HG03378 (cell line): ENCODE results near the gene TMEM131.

ENCODE experiments used
- ATAC-seq: cut with Tn5 transposase; IDR thresholded peaks from one replicate; pipeline ENCODE4 v1.9.1; 2021; ENCODE audit warnings: mild to moderate bottlenecking, moderate library complexity; ENCODE audit not compliant: unreplicated experiment

Gene TMEM131

DNA sequence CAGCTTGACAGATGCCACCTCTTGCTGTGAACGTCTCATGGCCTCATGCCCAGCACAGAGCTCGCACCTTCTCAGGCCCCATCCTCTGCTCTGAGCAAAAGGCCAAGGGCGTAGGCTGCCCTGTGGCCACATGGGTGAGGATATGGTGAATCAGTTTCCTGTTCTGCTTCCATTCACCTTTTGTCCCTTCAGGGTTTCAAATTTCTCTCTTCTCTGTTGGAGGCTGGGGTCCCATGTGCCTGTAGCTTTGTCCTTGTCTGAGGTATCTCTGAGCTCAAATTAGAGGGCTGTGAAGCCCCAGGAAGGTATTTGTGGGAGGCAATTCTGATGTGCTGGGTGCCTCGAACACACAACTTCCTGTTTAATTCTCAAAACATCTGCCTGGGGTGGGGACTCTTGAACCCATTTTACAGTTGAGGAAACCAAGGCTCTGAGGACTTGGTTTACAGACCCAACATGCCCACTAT lies 253.3 kb downstream of the TMEM131 start:
- ATAC-seq, result no peak

DNA sequence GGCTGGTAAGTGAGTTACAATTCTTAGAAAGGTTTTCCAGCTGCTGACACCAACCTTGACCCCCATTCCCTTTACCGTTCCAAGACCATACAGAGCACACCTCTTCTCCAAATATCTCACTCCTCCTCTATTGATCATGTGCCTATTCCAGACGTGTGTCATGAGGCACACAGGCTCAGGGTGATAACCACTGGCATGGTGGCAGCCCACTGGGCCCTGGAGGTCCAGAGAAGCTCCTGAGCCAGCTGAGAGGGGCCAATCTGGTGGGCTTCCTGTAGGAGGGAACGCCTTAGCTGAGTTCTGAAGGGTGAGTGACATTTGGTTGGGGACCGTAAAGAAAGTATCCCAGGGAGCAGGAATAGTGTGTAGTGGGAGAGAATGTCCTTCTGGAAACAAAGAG lies 254.1 kb downstream of the TMEM131 start:
- no peak for ATAC-seq

DNA sequence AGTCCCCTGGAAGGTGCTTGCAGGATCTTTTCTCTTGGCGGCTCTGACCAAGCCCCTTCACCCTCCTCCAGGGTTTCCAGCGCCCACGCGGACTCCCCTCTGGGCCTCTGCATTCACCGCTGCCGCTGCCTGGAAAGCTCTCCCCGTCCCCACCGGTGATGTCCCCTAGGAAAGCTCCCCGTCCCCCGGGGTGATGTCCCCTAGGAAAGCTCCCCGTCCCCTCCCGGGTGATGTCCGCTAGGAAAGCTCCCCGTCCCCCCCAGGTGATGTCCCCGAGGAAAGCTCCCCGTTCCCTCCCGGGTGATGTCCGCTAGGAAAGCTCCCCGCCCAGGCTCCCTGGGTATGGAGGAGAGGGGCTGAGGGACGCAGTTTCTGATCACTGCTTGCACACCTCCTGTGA lies 254.5 kb downstream of the TMEM131 start:
- no peak for ATAC-seq

DNA sequence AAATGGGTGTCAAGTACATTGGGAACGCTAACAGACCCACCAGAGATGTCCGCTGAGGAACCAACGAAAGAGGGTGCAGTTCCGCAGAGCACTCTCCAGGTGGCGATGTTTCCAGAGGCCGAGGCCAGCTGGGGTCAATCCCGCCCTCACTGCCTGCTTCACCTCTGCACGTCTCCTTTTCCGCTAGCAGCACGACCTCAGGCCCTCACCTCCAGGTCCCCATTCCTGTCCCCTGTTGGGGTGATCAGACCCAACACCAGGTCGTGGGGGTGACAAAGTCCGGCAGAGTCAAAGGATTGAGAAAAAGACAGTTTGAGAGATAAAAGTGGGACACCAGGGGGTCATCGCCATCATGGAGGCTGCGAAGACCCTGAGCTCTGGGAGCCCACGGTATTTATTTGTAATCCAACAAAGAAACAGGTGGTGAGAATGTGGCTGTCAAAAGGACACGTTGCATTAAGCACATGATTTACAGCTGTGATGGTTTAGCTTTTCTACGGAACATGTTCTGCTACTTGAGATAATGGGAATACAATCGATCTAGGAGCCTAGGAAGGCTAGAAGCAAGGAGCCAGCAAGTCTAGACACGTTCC lies 255.1 kb downstream of the TMEM131 start:
- no peak for ATAC-seq

DNA sequence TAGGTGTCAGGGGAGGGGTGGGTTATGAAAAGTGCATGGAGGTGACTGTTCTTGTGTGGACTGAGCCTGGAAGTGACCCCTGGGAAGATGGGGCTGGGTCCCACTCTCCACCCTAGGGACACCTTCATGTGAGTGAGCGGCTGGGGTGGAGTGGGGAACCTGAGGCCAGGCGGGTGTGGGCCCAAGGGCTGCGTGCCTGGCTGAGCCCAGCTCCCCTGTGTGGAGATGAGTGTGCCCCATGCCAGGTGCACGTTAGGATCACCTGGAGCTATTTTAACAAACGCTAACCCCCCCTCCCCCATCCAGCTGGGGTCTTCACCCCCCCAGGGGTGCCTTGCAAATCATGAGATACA lies 255.9 kb downstream of the TMEM131 start:
- ATAC-seq, result no peak

DNA sequence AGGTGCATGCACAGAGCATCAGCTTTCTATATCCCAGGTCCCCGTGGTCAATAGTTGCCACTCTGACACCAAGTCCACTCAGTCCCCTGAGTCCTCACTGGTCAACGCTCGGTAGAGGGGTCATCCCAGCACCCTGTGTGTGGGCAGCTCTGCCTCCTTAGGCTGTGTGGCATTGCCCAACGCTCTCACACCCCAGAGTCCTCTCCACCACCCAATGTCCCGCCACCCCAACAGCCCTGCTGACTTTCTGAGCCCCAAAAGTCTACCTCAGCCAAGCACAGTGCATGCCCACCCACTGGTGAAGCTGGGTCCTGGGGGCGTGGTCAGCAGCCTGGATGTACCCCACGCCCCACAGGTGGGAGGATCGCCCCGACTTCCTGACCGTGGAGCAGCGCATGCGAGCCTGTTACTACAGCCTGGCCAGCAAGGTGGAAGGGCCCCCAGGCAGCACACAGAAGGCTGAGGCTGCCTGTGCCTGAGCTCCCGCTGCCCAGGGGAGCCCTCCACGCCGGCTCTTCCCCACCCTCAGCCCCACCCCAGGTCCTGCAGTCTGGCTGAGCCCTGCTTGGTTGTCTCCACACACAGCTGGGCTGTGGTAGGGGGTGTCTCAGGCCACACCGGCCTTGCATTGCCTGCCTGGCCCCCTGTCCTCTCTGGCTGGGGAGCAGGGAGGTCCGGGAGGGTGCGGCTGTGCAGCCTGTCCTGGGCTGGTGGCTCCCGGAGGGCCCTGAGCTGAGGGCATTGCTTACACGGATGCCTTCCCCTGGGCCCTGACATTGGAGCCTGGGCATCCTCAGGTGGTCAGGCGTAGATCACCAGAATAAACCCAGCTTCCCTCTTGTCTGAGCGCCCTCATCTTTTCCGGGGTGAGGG lies 256.5 kb downstream of the TMEM131 start:
- ATAC-seq, result no peak

DNA sequence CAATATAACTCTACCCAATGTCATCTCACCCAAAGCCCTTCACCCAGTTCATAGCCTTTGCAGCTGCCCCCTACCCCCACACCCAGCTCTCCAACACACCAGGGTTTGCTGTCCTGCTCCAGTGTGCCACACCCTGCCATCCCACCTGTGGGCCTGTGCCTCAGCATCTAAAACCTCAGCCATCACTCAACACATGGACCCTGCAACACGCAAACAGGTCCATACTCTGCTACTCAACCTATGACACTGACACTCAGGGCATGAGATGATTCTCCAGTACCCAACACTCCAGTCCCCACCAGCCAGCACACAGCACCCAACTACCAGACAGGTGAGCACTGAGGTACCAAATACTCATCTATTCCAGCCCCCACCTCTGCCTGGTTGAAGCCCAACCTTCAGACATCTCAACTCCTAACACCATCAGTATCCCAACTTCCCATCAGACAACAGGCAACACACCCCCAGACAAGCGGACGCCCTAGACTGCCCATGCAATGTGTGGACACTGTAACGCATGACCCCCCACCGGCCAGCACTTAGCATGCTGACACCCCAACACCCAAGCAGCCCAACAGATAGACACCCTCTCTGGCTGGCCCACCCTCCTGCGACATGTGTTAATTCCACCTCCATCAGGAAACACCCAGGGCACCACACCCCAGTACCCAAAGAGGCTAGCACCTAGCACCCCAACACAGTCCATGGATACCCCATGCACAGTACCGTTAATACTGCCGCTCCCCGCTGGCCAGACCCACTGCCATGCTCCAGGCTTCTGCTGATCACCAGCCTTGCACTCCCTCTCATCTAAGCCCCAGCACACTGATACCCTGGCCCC lies 257.3 kb downstream of the TMEM131 start:
- ATAC-seq, result no peak

DNA sequence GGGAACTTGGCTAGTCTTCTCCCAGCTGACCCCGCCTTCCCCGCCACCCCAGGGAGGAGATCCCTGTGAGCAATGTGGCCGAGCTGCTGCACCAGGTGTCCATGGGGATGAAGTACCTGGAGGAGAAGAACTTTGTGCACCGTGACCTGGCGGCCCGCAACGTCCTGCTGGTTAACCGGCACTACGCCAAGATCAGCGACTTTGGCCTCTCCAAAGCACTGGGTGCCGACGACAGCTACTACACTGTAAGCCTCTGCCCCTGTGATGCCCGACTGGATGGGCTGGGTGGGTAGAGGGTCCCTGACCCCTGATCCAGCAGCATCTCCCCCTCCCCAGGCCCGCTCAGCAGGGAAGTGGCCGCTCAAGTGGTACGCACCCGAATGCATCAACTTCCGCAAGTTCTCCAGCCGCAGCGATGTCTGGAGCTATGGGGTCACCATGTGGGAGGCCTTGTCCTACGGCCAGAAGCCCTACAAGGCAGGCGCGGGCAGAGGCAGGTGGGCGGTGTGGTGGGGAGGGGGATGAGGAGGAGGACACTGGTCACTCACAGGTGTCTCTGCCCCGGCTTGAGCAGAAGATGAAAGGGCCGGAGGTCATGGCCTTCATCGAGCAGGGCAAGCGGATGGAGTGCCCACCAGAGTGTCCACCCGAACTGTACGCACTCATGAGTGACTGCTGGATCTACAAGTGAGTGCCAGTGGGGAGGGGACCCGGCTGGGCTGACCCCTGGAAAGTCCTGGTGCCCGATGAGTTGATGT lies 258.1 kb downstream of the TMEM131 start:
- ATAC-seq, result no peak

DNA sequence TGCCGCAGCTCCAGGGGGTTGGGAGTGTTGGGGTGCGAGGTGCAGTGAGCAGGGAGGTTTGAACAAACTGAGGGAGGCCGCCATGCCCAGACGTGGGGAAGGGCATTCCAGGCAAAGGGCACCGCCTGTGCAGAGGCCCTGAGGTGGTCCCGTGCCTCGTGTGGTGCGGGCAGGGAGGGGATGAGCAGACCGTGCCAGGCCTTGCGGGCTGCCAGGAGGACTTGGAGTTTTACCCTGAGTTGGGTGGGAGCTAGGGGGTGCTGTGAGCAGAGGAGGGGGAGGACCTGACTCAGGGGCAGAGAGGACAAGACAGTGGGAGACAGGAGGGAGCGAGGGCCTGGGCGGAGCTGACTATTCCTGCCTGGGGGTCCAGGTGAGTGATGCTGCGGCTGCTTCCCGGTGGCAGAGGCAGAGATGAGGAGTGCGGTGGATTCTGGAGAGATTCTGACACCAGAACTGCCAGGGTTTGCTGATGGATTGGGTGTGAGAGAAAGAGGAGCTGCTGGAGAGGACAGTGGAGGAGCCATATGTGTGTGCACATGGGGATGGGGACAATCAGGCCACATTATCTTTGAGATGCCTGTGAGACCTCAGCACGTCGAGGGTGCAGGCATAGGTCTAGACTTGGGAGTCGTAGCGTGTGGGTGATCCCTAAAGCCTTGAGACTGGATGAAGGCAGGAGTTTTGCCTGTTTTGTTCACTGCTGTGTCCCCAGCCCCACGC lies 259.0 kb downstream of the TMEM131 start:
- no peak for ATAC-seq

DNA sequence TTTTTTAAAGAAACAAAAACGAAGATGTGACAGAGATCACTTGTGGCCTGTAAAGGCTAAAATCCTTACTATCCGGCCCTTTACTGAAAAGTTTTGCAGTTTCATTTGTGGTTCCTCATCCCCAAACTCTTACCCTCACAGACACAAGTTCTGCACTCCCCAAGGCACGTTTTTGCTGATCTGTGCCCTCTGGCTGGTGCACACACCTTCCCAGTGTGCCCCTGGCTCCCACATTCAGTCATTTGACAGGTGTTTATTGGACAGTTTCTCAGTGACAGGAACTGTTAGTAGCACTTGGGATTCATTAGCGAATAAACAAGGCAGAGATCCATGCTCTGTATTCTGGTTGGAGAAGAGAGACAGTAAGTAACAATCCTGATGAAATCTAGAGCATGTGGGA lies 259.6 kb downstream of the TMEM131 start:
- ATAC-seq, result no peak

DNA sequence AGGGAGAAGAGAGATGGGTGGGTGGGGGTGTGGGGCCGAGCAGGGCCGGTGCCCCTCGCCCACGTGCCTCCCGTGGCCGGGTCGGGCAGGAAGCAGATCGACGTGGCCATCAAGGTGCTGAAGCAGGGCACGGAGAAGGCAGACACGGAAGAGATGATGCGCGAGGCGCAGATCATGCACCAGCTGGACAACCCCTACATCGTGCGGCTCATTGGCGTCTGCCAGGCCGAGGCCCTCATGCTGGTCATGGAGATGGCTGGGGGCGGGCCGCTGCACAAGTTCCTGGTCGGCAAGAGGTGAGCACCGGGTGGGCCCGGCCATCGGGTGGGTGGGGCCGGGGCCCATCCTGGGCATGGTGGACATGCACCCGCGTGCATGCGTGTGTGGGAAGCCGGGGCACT lies 260.6 kb downstream of the TMEM131 start:
- no peak for ATAC-seq

DNA sequence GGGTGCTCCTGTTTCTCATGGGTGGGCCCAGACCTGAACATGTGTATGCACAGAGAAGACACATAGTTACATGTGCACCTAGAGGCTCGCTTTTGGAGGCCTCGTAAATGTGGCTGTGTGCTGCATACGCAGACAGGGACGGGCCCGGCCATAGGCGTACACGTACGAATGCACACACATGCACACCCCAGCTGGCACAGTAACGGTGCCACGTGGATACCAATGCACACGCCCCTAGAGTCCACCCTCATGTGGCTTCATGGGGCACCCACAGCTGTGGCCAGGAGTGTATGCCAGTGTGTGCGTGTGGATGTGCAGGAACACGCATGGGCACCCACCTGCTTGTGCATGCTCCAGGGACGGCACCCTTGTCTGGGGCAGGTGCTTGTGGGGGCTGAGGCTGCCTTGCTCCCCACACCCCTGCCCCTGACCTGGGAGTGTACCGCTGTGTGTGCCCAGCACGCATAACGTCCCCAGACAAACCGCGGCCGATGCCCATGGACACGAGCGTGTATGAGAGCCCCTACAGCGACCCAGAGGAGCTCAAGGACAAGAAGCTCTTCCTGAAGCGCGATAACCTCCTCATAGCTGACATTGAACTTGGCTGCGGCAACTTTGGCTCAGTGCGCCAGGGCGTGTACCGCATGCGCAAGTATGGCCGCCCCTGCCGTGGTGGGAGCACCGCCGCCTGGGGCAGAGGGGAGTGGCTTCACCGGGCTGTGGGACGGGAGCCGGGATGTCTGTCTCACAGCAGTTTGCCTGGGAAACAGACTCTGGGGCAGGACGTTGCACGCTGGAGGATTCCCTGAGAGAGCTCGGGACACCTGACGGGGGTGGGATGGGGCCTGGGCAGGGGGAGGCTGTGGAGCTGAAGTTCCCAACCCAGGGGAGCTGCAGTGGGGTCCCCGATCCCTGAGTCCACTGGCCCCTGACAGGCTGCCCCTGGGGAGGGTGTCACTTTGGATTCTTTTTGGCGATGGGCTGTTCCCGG lies 261.4 kb downstream of the TMEM131 start:
- no peak for ATAC-seq

DNA sequence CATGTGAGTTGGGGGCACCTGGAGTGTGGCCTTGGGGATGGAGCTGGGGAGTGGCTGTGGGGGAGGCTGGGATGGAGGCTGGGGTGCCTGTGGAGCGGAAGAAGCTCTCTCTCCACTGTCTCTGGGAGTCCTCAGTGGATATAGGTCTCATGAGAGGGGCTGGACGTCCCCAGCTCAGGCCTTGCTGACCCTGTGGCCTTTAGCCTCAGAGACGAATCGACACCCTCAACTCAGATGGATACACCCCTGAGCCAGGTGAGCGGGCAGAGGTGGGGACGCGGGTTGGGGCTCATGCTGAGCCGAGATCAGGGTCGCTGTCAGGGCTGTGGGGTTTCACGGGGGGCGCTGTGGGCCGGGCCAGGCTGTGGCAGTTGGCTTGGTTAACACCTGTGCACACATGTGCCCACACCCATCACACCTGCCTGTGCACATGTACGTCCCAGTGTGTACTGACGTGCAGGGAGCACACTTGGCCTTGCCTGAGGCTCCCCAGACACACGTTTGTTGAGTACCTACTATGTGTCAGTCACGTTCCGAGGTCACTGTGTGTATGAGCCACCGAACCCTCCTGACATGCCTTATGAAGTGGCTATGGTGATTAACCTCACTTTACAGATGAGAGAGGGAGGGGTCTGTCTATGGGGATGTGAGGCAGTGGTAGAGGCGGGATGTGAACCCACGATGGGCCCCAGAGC lies 262.3 kb downstream of the TMEM131 start:
- no peak for ATAC-seq

DNA sequence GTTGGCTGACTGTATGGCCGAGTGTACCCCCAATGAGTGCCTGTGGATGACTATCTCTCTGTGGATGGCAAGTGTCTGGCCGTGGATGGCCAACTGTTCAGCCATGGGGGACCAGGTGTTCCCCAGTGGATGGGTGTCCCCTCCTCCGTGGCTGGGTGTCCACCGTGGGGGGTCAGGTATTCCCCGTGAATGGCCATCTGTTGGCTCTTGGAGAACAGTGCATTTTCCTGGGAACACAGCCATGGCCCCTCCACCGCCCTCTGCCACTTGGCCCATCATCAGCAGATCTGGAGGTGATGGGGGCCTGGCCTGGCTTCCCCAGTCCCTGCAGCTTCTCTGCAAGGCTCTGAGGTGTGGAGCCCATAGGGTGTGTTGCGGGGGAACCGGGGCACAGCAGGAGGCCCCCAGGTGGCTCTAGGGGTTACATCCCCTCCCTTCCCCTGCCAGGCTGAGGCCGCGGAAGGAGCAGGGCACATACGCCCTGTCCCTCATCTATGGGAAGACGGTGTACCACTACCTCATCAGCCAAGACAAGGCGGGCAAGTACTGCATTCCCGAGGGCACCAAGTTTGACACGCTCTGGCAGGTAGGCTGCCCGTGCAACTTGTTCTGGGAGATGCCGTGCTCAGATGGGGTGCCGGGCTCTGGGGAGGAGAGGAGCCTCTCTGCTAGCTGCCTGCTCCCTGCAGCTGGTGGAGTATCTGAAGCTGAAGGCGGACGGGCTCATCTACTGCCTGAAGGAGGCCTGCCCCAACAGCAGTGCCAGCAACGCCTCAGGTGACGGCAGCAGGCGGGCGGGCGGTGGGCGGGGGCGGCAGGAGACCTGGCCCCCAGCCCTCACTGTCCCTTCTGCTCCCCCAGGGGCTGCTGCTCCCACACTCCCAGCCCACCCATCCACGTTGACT lies 263.1 kb downstream of the TMEM131 start:
- ATAC-seq, result no peak

DNA sequence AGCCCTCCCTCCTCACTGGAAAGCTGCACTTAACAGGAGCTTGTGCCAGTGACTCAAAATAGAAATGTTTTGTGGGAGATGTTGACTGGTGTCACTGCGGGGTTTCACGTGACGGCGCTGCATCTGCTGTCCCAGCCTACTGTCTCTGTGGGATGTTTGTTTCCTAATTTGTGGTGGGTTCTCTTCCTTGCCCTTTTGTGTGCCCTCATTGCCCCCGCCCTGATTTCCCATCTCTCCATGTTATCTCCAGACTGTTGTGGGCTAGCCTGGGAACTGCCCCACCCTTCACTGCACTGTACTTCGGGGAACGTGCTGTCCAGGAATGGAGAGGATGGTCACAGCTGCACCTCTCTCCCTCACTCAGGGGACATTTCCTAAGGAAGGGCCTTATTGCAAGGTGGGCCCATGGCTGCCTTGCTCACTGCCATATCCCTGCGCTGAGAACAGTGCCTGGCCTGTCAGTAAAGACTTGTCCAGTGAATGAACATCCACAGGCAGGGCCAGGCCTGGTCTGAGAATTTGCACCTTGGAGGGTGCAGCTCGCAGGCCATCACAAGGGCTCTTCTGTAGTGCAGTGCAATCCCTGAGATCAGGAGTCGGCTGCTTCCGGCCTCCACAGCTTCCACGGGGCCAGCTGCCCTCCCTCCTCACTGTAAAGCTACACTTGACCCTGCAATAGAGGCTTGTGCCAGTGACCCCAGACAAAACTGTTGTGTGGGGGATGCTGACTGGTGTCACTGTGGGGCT lies 264.3 kb downstream of the TMEM131 start:
- no peak for ATAC-seq

DNA sequence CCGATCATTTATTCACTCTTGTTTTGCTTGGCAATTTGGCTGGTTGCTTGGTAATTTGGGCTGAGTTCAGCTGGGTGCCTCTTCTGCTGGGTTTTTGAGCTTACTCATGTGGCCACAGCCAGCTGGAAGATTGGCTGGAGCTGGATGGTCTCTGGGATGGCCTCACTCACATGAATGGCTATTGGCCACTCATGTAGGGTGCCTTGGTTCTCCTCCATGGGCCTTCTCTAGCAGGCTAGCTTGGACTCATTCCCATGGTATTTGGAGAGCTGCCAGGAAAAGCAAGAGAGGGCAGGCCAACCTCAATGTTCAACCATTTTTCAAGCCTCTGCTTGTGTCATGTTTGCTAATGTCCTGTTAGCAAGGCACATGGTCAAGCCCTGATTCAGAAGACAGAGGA lies 265.5 kb downstream of the TMEM131 start:
- no peak for ATAC-seq
